ENCODE measurements around the gene ANO7.

The ANO7 gene

DNA sequence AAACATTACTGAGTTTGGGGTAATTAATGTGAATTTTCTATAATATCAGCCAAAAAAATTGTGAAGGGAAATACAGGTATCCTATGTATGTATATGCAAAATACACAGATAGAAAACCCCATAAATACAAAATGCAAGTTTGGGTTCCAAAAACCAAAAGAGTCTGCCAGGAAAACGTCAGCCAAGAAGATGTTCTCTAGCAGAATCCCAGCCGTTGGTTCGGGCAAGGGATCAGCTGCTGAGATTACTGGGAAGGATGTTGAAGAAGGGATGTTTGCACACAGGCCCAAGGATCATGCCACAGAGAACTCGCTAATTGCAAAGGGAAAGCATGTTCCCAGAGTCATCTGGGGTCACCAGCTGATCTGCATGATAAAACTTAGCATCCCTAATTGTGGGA, 9.5 kb upstream of the ANO7 start:
- no peak overlapping the region for H3K27ac ChIP-seq (ENCODE audit: low read depth, low read length)
- H3K4me3 ChIP-seq (ENCODE audit: low read depth, low read length) = no peak overlapping the region
- H2BK12ac ChIP-seq (ENCODE audit: low read length) = no peak overlapping the region
- H3K9me3 ChIP-seq (ENCODE audit: insufficient read depth, low read depth, low read length) = peaks cover 5% of the 10 kb centered on the region
- no peaks in the 10 kb centered on the region for H3K79me2 ChIP-seq (ENCODE audit: control insufficient read depth, insufficient read depth, low read length, poor library complexity)
- no peak overlapping the region for H4K12ac ChIP-seq (ENCODE audit: low read depth, low read length)
- no peak overlapping the region for H4K91ac ChIP-seq (ENCODE audit: low read depth, low read length)
- H3K4me2 ChIP-seq (ENCODE audit: low read length) = no peak overlapping the region
- H3K9ac ChIP-seq (ENCODE audit: low read length) = no peak overlapping the region
- peaks cover 16 to 24% of the 10 kb centered on the region in 2 experiments for H3K36me3 ChIP-seq (ENCODE audit: control insufficient read depth in 1 of 2, insufficient read depth in 2 of 2, low read length in 2 of 2)
- no peak overlapping the region for H3K4ac ChIP-seq (ENCODE audit: low read depth, low read length)
- H3K27me3 ChIP-seq (ENCODE audit: insufficient read depth, low read length) = no peaks in the 10 kb centered on the region
- no peak for DNase-seq
- no peak overlapping the region for H4K8ac ChIP-seq (ENCODE audit: low read depth, low read length)
- H3K4me1 ChIP-seq (ENCODE audit: control insufficient read depth in 1 of 2, insufficient read depth in 2 of 2, low read length in 2 of 2) = no peaks in the 10 kb centered on the region
- H2BK120ac ChIP-seq (ENCODE audit: insufficient read depth, low read length, poor library complexity) = no peak overlapping the region
- H2BK5ac ChIP-seq (ENCODE audit: low read depth, low read length, poor library complexity) = no peak overlapping the region
- no peaks in the 10 kb centered on the region for H3K79me1 ChIP-seq (ENCODE audit: low read length)
- H3K23ac ChIP-seq (ENCODE audit: low read length) = no peak overlapping the region
- H3K18ac ChIP-seq (ENCODE audit: low read length) = no peak overlapping the region
- no peak overlapping the region for H2AFZ ChIP-seq (ENCODE audit: insufficient read depth, low read length, poor library complexity)
- no CpG with 5 or more reads among the region's 4 CpGs for WGBS (ENCODE audit: extremely low coverage, insufficient coverage, insufficient read length)
- H2AK5ac ChIP-seq (ENCODE audit: low read length) = no peak overlapping the region
- no peak overlapping the region for H3K14ac ChIP-seq (ENCODE audit: low read length)

DNA sequence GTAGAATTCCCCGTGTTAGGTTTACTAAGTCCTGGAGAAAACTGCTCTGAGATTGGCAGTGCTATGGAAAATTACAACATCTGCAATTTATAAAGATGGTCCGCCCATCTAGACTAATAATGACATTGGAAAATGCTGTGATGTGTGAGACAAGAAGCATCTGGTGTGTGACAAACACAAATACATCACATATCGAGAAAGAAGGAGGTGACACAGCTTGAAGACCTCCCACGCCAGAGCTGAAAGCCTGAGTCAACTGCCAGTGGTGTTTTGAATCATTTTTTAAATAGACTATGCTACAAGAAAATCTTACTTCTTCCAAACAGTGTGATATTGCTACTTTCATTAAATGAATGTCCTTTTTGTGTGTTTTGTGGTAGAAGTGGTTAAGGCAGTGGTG, 8.6 kb upstream of the ANO7 start:
- Histone ChIP-seq H4K91ac (ENCODE audit: low read depth, low read length) (no peak overlapping the region), H3K23ac (ENCODE audit: low read length) (no peak overlapping the region), H2AFZ (ENCODE audit: insufficient read depth, low read length, poor library complexity) (no peak overlapping the region), H2AK5ac (ENCODE audit: low read length) (no peak overlapping the region), H3K79me1 (ENCODE audit: low read length) (no peaks in the 10 kb centered on the region), H2BK12ac (ENCODE audit: low read length) (no peak overlapping the region), H3K18ac (ENCODE audit: low read length) (no peak overlapping the region), H4K8ac (ENCODE audit: low read depth, low read length) (no peak overlapping the region), H4K12ac (ENCODE audit: low read depth, low read length) (no peak overlapping the region), H3K36me3 (ENCODE audit: control insufficient read depth in 1 of 2, insufficient read depth in 2 of 2, low read length in 2 of 2) (peaks cover 16 to 24% of the 10 kb centered on the region in 2 experiments), H2BK120ac (ENCODE audit: insufficient read depth, low read length, poor library complexity) (no peak overlapping the region), H3K14ac (ENCODE audit: low read length) (no peak overlapping the region), H3K4me1 (ENCODE audit: control insufficient read depth in 1 of 2, insufficient read depth in 2 of 2, low read length in 2 of 2) (no peaks in the 10 kb centered on the region), H3K27ac (ENCODE audit: low read depth, low read length) (no peak overlapping the region), H3K4ac (ENCODE audit: low read depth, low read length) (no peak overlapping the region), H3K4me2 (ENCODE audit: low read length) (no peak overlapping the region), H3K9me3 (ENCODE audit: insufficient read depth, low read depth, low read length) (peaks cover 5% of the 10 kb centered on the region), H2BK5ac (ENCODE audit: low read depth, low read length, poor library complexity) (no peak overlapping the region), H3K4me3 (ENCODE audit: low read depth, low read length) (no peak overlapping the region), H3K27me3 (ENCODE audit: insufficient read depth, low read length) (no peaks in the 10 kb centered on the region), H3K9ac (ENCODE audit: low read length) (no peak overlapping the region), H3K79me2 (ENCODE audit: control insufficient read depth, insufficient read depth, low read length, poor library complexity) (no peaks in the 10 kb centered on the region)
- no peak for DNase-seq
- no CpG with 5 or more reads among the region's 4 CpGs for WGBS (ENCODE audit: extremely low coverage, insufficient coverage, insufficient read length)

GRCh38 chr2:241180495-241180894, 8.0 kb upstream of the ANO7 start:
- H2AK5ac ChIP-seq (ENCODE audit: low read length) = no peak overlapping the region
- WGBS (ENCODE audit: extremely low coverage, insufficient coverage, insufficient read length) = no CpG with 5 or more reads among the region's 12 CpGs

GRCh38 chr2:241182126-241182525, 6.4 kb upstream of the ANO7 start:
- H3K27me3 ChIP-seq (ENCODE audit: insufficient read depth, low read length) = no peaks in the 10 kb centered on the region
- H2BK5ac ChIP-seq (ENCODE audit: low read depth, low read length, poor library complexity) = no peak overlapping the region
- H3K23ac ChIP-seq (ENCODE audit: low read length) = no peak overlapping the region
- no peaks in the 10 kb centered on the region for H3K79me1 ChIP-seq (ENCODE audit: low read length)
- no peak overlapping the region for H3K27ac ChIP-seq (ENCODE audit: low read depth, low read length)
- no peak overlapping the region for H3K4me2 ChIP-seq (ENCODE audit: low read length)
- no peak overlapping the region for H2BK120ac ChIP-seq (ENCODE audit: insufficient read depth, low read length, poor library complexity)
- no peaks in the 10 kb centered on the region for H3K79me2 ChIP-seq (ENCODE audit: control insufficient read depth, insufficient read depth, low read length, poor library complexity)
- H2AK5ac ChIP-seq (ENCODE audit: low read length) = no peak overlapping the region
- H4K8ac ChIP-seq (ENCODE audit: low read depth, low read length) = no peak overlapping the region
- no peak overlapping the region for H2BK12ac ChIP-seq (ENCODE audit: low read length)
- no peak overlapping the region for H3K9ac ChIP-seq (ENCODE audit: low read length)
- H3K9me3 ChIP-seq (ENCODE audit: insufficient read depth, low read depth, low read length) = peaks cover 5% of the 10 kb centered on the region
- no peak overlapping the region for H2AFZ ChIP-seq (ENCODE audit: insufficient read depth, low read length, poor library complexity)
- H3K4ac ChIP-seq (ENCODE audit: low read depth, low read length) = no peak overlapping the region
- H3K14ac ChIP-seq (ENCODE audit: low read length) = no peak overlapping the region
- no CpG with 5 or more reads among the region's 3 CpGs for WGBS (ENCODE audit: extremely low coverage, insufficient coverage, insufficient read length)
- H4K12ac ChIP-seq (ENCODE audit: low read depth, low read length) = no peak overlapping the region
- H3K4me1 ChIP-seq (ENCODE audit: control insufficient read depth in 1 of 2, insufficient read depth in 2 of 2, low read length in 2 of 2) = peaks cover 0 to under 1% of the 10 kb centered on the region in 2 experiments
- H4K91ac ChIP-seq (ENCODE audit: low read depth, low read length) = no peak overlapping the region
- no peak for DNase-seq
- H3K36me3 ChIP-seq (ENCODE audit: control insufficient read depth in 1 of 2, insufficient read depth in 2 of 2, low read length in 2 of 2) = peaks cover 16 to 18% of the 10 kb centered on the region in 2 experiments
- H3K4me3 ChIP-seq (ENCODE audit: low read depth, low read length) = no peak overlapping the region
- no peak overlapping the region for H3K18ac ChIP-seq (ENCODE audit: low read length)

More at GRCh38 chr2:241180495-241180894, 8.0 kb upstream of the ANO7 start:
- Histone ChIP-seq H3K4ac (ENCODE audit: low read depth, low read length) (no peak overlapping the region), H3K27me3 (ENCODE audit: insufficient read depth, low read length) (no peaks in the 10 kb centered on the region), H3K9ac (ENCODE audit: low read length) (no peak overlapping the region), H2AFZ (ENCODE audit: insufficient read depth, low read length, poor library complexity) (no peak overlapping the region), H3K18ac (ENCODE audit: low read length) (no peak overlapping the region), H4K12ac (ENCODE audit: low read depth, low read length) (no peak overlapping the region), H3K4me1 (ENCODE audit: control insufficient read depth in 1 of 2, insufficient read depth in 2 of 2, low read length in 2 of 2) (no peaks in the 10 kb centered on the region), H2BK120ac (ENCODE audit: insufficient read depth, low read length, poor library complexity) (no peak overlapping the region), H3K4me2 (ENCODE audit: low read length) (no peak overlapping the region), H3K4me3 (ENCODE audit: low read depth, low read length) (no peak overlapping the region), H3K27ac (ENCODE audit: low read depth, low read length) (no peak overlapping the region), H3K9me3 (ENCODE audit: insufficient read depth, low read depth, low read length) (peaks cover 5% of the 10 kb centered on the region), H4K91ac (ENCODE audit: low read depth, low read length) (no peak overlapping the region), H3K36me3 (ENCODE audit: control insufficient read depth in 1 of 2, insufficient read depth in 2 of 2, low read length in 2 of 2) (peaks cover 16 to 24% of the 10 kb centered on the region in 2 experiments), H3K14ac (ENCODE audit: low read length) (no peak overlapping the region), H3K79me2 (ENCODE audit: control insufficient read depth, insufficient read depth, low read length, poor library complexity) (no peaks in the 10 kb centered on the region), H4K8ac (ENCODE audit: low read depth, low read length) (no peak overlapping the region), H2BK5ac (ENCODE audit: low read depth, low read length, poor library complexity) (no peak overlapping the region), H2BK12ac (ENCODE audit: low read length) (no peak overlapping the region), H3K23ac (ENCODE audit: low read length) (no peak overlapping the region), H3K79me1 (ENCODE audit: low read length) (no peaks in the 10 kb centered on the region)
- peak in 1 of 2 donors; percentile 24 for DNase-seq
